ENCODE data around the gene SNUPN. TPM values are rescaled to one million over a fixed set of nuclear protein-coding genes. Genes with fewer than 3 reads are reported as not detected.
A peak's percentile ranks its signal among the peaks of the same experiment; 100 is the strongest.

SNUPN gene
- total RNA-seq, 4 donors from 2014 or later: 8.7 to 19.1 (median 13.5) TPM

DNA sequence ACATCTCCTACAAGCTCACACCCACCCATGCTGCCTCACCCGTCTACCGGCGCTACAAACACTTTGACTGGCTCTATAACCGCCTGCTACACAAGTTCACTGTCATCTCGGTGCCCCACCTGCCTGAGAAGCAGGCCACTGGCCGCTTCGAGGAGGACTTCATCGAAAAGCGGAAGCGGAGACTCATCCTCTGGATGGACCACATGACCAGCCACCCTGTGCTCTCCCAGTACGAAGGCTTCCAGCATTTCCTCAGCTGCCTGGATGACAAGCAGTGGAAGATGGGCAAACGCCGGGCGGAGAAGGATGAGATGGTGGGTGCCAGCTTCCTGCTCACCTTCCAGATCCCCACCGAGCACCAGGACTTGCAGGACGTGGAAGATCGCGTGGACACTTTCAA lies 24.3 kb upstream of the SNUPN start:
- Histone ChIP-seq H3K36me3 (peaks cover 0 to 22% (median 0%) of the 10 kb centered on the region in 3 donors), H3K9me3 (no peaks in the 10 kb centered on the region), H3K27ac (peak overlapping the region in 2 of 4 donors; percentile 96 to 99), H3K4me1 (peaks cover 68 to 84% (median 74%) of the 10 kb centered on the region in 3 donors), H3K27me3 (no peaks in the 10 kb centered on the region), H3K4me3 (peak overlapping the region; percentile 12 to 97 (median 84))
- no peak for DNase-seq
- WGBS, 2 donors: 92 to 94% methylated on average over 3 to 15 of the region's 18 CpGs
- TF ChIP-seq, protein P1, sequence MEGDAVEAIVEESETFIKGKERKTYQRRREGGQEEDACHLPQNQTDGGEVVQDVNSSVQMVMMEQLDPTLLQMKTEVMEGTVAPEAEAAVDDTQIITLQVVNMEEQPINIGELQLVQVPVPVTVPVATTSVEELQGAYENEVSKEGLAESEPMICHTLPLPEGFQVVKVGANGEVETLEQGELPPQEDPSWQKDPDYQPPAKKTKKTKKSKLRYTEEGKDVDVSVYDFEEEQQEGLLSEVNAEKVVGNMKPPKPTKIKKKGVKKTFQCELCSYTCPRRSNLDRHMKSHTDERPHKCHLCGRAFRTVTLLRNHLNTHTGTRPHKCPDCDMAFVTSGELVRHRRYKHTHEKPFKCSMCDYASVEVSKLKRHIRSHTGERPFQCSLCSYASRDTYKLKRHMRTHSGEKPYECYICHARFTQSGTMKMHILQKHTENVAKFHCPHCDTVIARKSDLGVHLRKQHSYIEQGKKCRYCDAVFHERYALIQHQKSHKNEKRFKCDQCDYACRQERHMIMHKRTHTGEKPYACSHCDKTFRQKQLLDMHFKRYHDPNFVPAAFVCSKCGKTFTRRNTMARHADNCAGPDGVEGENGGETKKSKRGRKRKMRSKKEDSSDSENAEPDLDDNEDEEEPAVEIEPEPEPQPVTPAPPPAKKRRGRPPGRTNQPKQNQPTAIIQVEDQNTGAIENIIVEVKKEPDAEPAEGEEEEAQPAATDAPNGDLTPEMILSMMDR (IDR thresholded peaks at IDR 0.05): no peak
- no peak for TF ChIP-seq POLR2A (IDR thresholded peaks at IDR 0.05)
- intact Hi-C loops (cut with DNase I): no loop called here

DNA sequence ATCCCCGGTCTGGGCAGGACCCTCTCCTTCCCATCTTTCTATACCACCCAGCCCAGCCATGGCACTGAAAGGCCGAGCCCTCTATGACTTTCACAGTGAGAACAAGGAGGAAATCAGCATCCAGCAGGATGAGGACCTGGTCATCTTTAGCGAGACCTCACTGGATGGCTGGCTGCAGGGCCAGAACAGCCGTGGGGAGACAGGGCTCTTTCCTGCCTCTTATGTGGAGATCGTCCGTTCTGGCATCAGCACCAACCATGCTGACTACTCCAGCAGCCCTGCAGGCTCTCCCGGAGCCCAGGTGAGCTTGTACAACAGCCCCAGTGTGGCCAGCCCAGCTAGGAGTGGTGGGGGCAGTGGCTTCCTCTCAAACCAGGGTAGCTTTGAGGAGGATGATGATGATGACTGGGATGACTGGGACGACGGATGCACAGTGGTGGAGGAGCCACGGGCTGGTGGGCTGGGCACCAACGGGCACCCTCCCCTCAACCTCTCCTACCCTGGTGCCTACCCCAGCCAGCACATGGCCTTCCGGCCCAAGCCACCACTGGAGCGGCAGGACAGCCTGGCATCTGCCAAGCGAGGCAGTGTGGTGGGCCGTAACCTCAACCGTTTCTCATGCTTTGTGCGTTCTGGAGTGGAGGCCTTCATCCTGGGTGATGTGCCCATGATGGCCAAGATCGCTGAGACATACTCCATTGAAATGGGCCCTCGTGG lies 23.7 kb upstream of the SNUPN start:
- Histone ChIP-seq H3K9me3 (no peaks in the 10 kb centered on the region), H3K4me1 (peaks cover 62 to 78% (median 67%) of the 10 kb centered on the region in 3 donors), H3K27me3 (no peaks in the 10 kb centered on the region), H3K27ac (peak overlapping the region; percentile 94 to 99 (median 97)), H3K36me3 (peaks cover 0 to 21% (median 0%) of the 10 kb centered on the region in 3 donors), H3K4me3 (peak overlapping the region; percentile 51 to 97 (median 84))
- no peak for DNase-seq
- intact Hi-C loops (cut with DNase I): no loop called here
- no peak for TF ChIP-seq POLR2A (IDR thresholded peaks at IDR 0.05)
- TF ChIP-seq, protein P1 (IDR thresholded peaks at IDR 0.05): no peak
- WGBS, 2 donors: 72 to 74% methylated on average over 4 to 8 of the region's 19 CpGs

DNA sequence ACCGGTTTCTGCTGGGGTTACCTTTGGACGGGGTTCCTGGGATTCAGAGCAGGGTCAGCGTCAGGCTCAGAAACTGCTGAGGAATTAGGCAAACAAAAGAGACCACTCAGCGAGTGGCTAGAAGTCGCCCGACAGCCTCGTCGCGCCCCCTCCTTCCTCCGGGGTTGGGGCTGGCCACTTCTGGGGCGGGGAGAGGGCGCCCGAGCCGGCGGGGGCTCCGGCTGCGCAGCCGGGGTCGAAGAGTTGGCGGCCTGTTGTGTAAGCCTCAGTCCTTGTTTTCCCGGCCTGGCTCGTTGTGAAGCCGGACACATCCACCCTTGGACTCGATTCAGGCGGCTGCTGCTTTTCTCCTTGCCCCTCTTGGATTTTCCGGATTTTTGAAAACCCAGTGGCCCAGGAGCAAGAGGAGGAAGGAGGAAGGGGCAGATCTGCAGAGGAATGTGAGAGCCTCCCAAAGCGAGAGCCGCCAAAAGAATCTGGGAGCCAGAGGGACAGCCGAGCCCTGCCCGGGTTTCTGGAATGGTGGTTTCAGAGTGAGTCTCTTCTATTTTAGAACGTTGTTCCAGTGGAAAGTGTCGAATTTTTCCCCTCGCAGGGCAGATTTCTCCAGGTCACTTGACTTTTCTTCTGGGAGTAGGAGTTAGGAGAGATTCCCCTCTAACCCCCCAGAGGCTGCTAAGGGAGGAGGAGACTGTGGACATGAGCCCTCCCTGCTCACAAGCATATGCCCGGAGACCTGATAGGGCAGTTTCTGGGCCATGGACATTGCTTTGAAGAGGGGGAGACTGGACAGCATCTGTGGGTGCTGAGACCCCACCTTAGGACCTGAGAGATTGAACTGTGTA lies 22.9 kb upstream of the SNUPN start:
- Histone ChIP-seq H3K9me3 (no peaks in the 10 kb centered on the region), H3K27ac (peak overlapping the region; percentile 94 to 99 (median 97)), H3K36me3 (peaks cover 0 to 21% (median 0%) of the 10 kb centered on the region in 3 donors), H3K4me1 (peaks cover 56 to 70% (median 59%) of the 10 kb centered on the region in 3 donors), H3K4me3 (peak overlapping the region; percentile 51 to 97 (median 84)), H3K27me3 (no peaks in the 10 kb centered on the region)
- no peak for TF ChIP-seq POLR2A (IDR thresholded peaks at IDR 0.05)
- TF ChIP-seq, protein P1 (IDR thresholded peaks at IDR 0.05): no peak
- WGBS, 2 donors: 4 to 15% methylated on average over 8 to 17 of the region's 34 CpGs
- intact Hi-C loops (cut with DNase I): no loop called here
- no peak for DNase-seq

DNA sequence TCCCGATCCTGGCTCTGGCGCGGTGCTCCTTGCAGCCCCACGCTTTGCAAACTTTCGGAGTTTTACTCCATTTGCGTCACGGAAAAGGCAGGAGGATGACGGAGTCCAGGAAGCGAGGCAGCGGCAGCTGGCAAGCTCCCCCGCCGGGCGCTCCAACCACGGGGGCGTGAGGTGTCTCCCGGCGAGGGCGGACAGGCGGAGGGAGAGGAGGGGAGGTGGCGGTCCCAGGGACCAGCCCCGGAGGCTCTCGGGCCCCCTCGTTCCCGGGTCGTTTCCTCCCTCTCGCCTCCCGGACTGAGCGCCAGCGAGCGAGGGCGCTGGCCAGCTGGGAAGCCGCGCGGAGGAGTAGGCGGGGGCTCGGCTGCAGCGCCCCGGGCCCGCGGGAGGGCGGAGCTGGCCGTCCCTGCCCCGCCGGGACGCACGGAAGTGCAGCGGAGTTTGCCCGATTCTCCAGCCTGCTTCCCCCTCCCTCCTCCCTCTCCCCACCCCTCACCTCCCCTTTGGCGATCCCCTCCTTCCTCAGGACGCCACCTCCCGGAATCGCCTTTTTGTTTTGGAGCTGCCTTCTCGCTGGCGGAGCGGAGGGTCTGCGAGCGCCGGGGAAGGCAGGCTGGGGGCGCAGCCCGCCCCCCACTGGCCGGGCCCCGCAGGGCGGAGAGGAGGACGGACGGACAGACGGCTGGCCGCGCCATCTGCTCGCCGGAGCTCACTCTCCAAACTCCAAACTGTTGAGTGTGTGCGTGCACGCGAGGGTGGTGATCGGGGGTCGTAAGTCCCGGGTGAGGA lies 22.0 kb upstream of the SNUPN start, which contains the start of gene SNX33:
Gene SNX33 (plus strand): TSS at position 543 of the 786 bp plus-strand sequence. CDS start 1,191 bp downstream, outside the sequence.
- intact Hi-C loops (cut with DNase I): no loop called here
- no peaks in the 10 kb centered on the region for H3K9me3 ChIP-seq
- H3K4me1 ChIP-seq: peaks cover 49 to 62% (median 51%) of the 10 kb centered on the region in 3 donors
- H3K4me3 ChIP-seq: peak within 1 kb of the TSS; percentile 51 to 97 (median 84)
- DNase-seq: no peak
- peak within 1 kb of the TSS; percentile 94 to 99 (median 97) for H3K27ac ChIP-seq
- no peaks in the 10 kb centered on the region for H3K27me3 ChIP-seq
- peaks cover 0 to 21% (median 0%) of the 10 kb centered on the region in 3 donors for H3K36me3 ChIP-seq
- 2% methylated on average over 17 of the region's 76 CpGs; no CpG with 5 or more reads in 1 of the 2 donors for WGBS, 2 donors
- peak in 2 of 4 donors; percentile 78 to 81 for TF ChIP-seq POLR2A (IDR thresholded peaks at IDR 0.05)
- TF ChIP-seq, protein P1 (IDR thresholded peaks at IDR 0.05): peak in 5 of 6 experiments; percentile 24 to 63 (median 50)
